HuH-7 (cell line): Measurements from ENCODE around the gene SP9.
A peak's percentile ranks its signal among the peaks of the same experiment; 100 is the strongest.

Experiments used
- DNase-seq: peaks from one replicate; pipeline ENCODE4 v3.0.0; 2011; ENCODE audit warnings: low spot score

The SP9 gene

GRCh38 chr2:174333372-174334277 lies 1.1 kb upstream of the SP9 start:
- DNase-seq, result no peak

GRCh38 chr2:174334278-174334715 lies 457 bp upstream of the SP9 start:
- no peak for DNase-seq

GRCh38 chr2:174335254-174335987 lies 667 bp downstream of the SP9 start:
- no peak for DNase-seq

GRCh38 chr2:174335988-174336500 lies 1.3 kb downstream of the SP9 start:
- DNase-seq, result no peak

GRCh38 chr2:174336501-174337336 lies 2.0 kb downstream of the SP9 start:
- peak; percentile 88 for DNase-seq

GRCh38 chr2:174337337-174338146 lies 2.8 kb downstream of the SP9 start:
- no peak for DNase-seq

- no peak for DNase-seq
These were observed 3.4 kb downstream of the SP9 start for GRCh38 chr2:174338147-174338605.

- DNase-seq, result no peak
These were observed 4.2 kb downstream of the SP9 start for GRCh38 chr2:174338671-174339560.

- DNase-seq, result no peak
These were observed 5.0 kb downstream of the SP9 start for GRCh38 chr2:174339561-174340399.

- no peak for DNase-seq
These were observed 5.9 kb downstream of the SP9 start for GRCh38 chr2:174340400-174341292.

GRCh38 chr2:174341293-174341994 lies 6.7 kb downstream of the SP9 start:
- DNase-seq, result peak; percentile 86

- DNase-seq, result no peak
These were observed 7.4 kb downstream of the SP9 start for GRCh38 chr2:174341995-174342685.

GRCh38 chr2:174342686-174343342 lies 8.1 kb downstream of the SP9 start:
- no peak for DNase-seq

GRCh38 chr2:174343343-174343622 lies 8.5 kb downstream of the SP9 start:
- no peak for DNase-seq

GRCh38 chr2:174343623-174344455 lies 9.1 kb downstream of the SP9 start:
- no peak for DNase-seq
